Measurements from ENCODE around the gene SLC12A4. TPM values are rescaled to one million over a fixed set of nuclear protein-coding genes. Genes with fewer than 3 reads are reported as not detected.
"Not testable (repeated sequence)": the region's sequence is repeated elsewhere in the genome, so short reads cannot be mapped to it uniquely, and the experiment has no call there.

Gene SLC12A4
- total and polyA plus RNA-seq, 5 experiments from 2014 or later = 3.0 to 36.4 (median 5.6) TPM

GRCh38 chr16:67987460-67988160 lies 19.2 kb upstream of the SLC12A4 start:
- peaks cover 22 to 42% (median 32%) of the 10 kb centered on the region in 4 donors for H3K4me1 Mint-ChIP-seq
- DNase-seq (no peak), ATAC-seq (no peak)
- H3K9me3 Mint-ChIP-seq = no peaks in the 10 kb centered on the region
- H3K27me3 Mint-ChIP-seq = no peaks in the 10 kb centered on the region
- H3K36me3 Mint-ChIP-seq = peaks cover 0 to 10% (median 0%) of the 10 kb centered on the region in 3 donors
- H3K4me3 Mint-ChIP-seq = peak overlapping the region in 1 of 10 donors; percentile 34
- H3K27ac Mint-ChIP-seq = peak overlapping the region; percentile 53 to 94 (median 82)
- POLR2A ChIA-PET = interaction anchor here (0.5 to 2.1 kb wide), 6 partner anchors 12 to 102 kb away, joined by 3 to 7 read pairs (median 3); no protein-coding TSS in a partner anchor

- H3K36me3 Mint-ChIP-seq = peaks cover 0 to 10% (median 0%) of the 10 kb centered on the region in 3 donors
- H3K4me3 Mint-ChIP-seq = no peak overlapping the region
- peak overlapping the region in 3 of 10 donors; percentile 15 to 77 (median 67) for H3K27ac Mint-ChIP-seq
- POLR2A ChIA-PET = interaction anchor here (0.5 to 2.1 kb wide), 7 partner anchors 13 to 480 kb away, joined by 3 to 7 read pairs (median 3); no protein-coding TSS in a partner anchor
- H3K4me1 Mint-ChIP-seq = peaks cover 22 to 37% (median 28%) of the 10 kb centered on the region in 4 donors
- DNase-seq = no peak
- no peaks in the 10 kb centered on the region for H3K27me3 Mint-ChIP-seq
- H3K9me3 Mint-ChIP-seq = no peaks in the 10 kb centered on the region
- ATAC-seq = no peak
Measured at GRCh38 chr16:67986949-67987348, 18.5 kb upstream of the SLC12A4 start.

GRCh38 chr16:67982011-67982696 lies 13.7 kb upstream of the SLC12A4 start:
- POLR2A ChIA-PET = interaction anchor here (0.6 to 2.3 kb wide), 6 partner anchors 10 to 46 kb away, joined by 3 to 9 read pairs (median 4); partner anchors contain the start of gene PSMB10

GRCh38 chr16:67979955-67980678 lies 11.7 kb upstream of the SLC12A4 start, which contains the start of gene DPEP3:
DPEP3 (minus strand) TSS chr16:67980499; CDS start chr16:67980380, 119 bp downstream.
- no peaks in the 10 kb centered on the region for H3K27me3 Mint-ChIP-seq
- H3K27ac Mint-ChIP-seq = peak within 1 kb of the TSS in 1 of 10 donors; percentile 6
- peaks cover 14 to 24% (median 20%) of the 10 kb centered on the region in 4 donors for H3K4me1 Mint-ChIP-seq
- H3K9me3 Mint-ChIP-seq = no peaks in the 10 kb centered on the region
- ATAC-seq (peak in 1 of 2 donors; percentile 28), DNase-seq (peak in 2 of 10 donors; percentile 14 to 23)
- H3K36me3 Mint-ChIP-seq = no peaks in the 10 kb centered on the region
- H3K4me3 Mint-ChIP-seq = no peak within 1 kb of the TSS
- POLR2A ChIA-PET = interaction anchor here (1.2 to 1.4 kb wide), 2 partner anchors 16 to 51 kb away, joined by 3 to 4 read pairs; no protein-coding TSS in a partner anchor

More at GRCh38 chr16:67982011-67982696, 13.7 kb upstream of the SLC12A4 start:
- H3K4me3 Mint-ChIP-seq = no peak overlapping the region
- DNase-seq (no peak), ATAC-seq (no peak)
- peak overlapping the region in 1 of 10 donors; percentile 56 for H3K27ac Mint-ChIP-seq
- no peaks in the 10 kb centered on the region for H3K9me3 Mint-ChIP-seq
- no peaks in the 10 kb centered on the region for H3K27me3 Mint-ChIP-seq
- H3K36me3 Mint-ChIP-seq = no peaks in the 10 kb centered on the region
- H3K4me1 Mint-ChIP-seq = peaks cover 11 to 24% (median 21%) of the 10 kb centered on the region in 4 donors

GRCh38 chr16:67977469-67978227 lies 9.2 kb upstream of the SLC12A4 start:
- POLR2A ChIA-PET = interaction anchor here (0.5 to 1.3 kb wide), 3 partner anchors 9 to 474 kb away, joined by 3 to 4 read pairs (median 4); partner anchors contain the start of gene SLC12A4
- H3K9me3 Mint-ChIP-seq = no peaks in the 10 kb centered on the region
- ATAC-seq = no peak

GRCh38 chr16:67977005-67977404 lies 8.6 kb upstream of the SLC12A4 start:
- Mint-ChIP-seq H3K27me3 (no peaks in the 10 kb centered on the region), H3K27ac (no peak overlapping the region), H3K9me3 (no peaks in the 10 kb centered on the region), H3K4me1 (peaks cover 0 to 7% (median 4%) of the 10 kb centered on the region in 4 donors), H3K4me3 (no peak overlapping the region), H3K36me3 (no peaks in the 10 kb centered on the region)
- POLR2A ChIA-PET = no interaction called here
- ATAC-seq = no peak
- no peak for DNase-seq

More at GRCh38 chr16:67977469-67978227, 9.2 kb upstream of the SLC12A4 start:
- no peak for DNase-seq
- no peak overlapping the region for H3K4me3 Mint-ChIP-seq
- peak overlapping the region in 1 of 10 donors; percentile 7 for H3K27ac Mint-ChIP-seq
- H3K27me3 Mint-ChIP-seq = no peaks in the 10 kb centered on the region
- no peaks in the 10 kb centered on the region for H3K36me3 Mint-ChIP-seq
- H3K4me1 Mint-ChIP-seq = peaks cover under 1 to 6% (median 4%) of the 10 kb centered on the region in 4 donors

GRCh38 chr16:67976205-67976604 lies 7.8 kb upstream of the SLC12A4 start:
- no peaks in the 10 kb centered on the region for H3K9me3 Mint-ChIP-seq
- ATAC-seq = no peak
- POLR2A ChIA-PET = no interaction called here
- no peaks in the 10 kb centered on the region for H3K36me3 Mint-ChIP-seq
- H3K4me3 Mint-ChIP-seq = peak overlapping the region in 1 of 10 donors; percentile 26
- no peak for DNase-seq
- no peaks in the 10 kb centered on the region for H3K27me3 Mint-ChIP-seq
- peaks cover 0 to 7% (median 4%) of the 10 kb centered on the region in 4 donors for H3K4me1 Mint-ChIP-seq
- no peak overlapping the region for H3K27ac Mint-ChIP-seq

- POLR2A ChIA-PET = interaction anchor here (0.6 to 0.9 kb wide), 2 partner anchors 46 to 210 kb away, joined by 3 to 4 read pairs; no protein-coding TSS in a partner anchor
- no peak for ATAC-seq
- H3K27ac Mint-ChIP-seq = peak overlapping the region in 3 of 10 donors; percentile 3 to 40 (median 15)
Measured at GRCh38 chr16:67975321-67976105, 7.1 kb upstream of the SLC12A4 start.

GRCh38 chr16:67972285-67972684 lies 3.8 kb upstream of the SLC12A4 start:
- not testable (repeated sequence) for DNase-seq, H3K4me3 Mint-ChIP-seq, H3K27ac Mint-ChIP-seq, H3K36me3 Mint-ChIP-seq, H3K9me3 Mint-ChIP-seq, H3K27me3 Mint-ChIP-seq, ATAC-seq
- POLR2A ChIA-PET = interaction anchor here (0.7 kb wide), 1 partner anchor 206 kb away, joined by 4 read pairs; no protein-coding TSS in a partner anchor
- H3K4me1 Mint-ChIP-seq = peaks cover 11 to 25% (median 16%) of the 10 kb centered on the region in 4 donors

More at GRCh38 chr16:67975321-67976105, 7.1 kb upstream of the SLC12A4 start:
- no peak overlapping the region for H3K4me3 Mint-ChIP-seq
- H3K9me3 Mint-ChIP-seq = no peaks in the 10 kb centered on the region
- no peaks in the 10 kb centered on the region for H3K36me3 Mint-ChIP-seq
- DNase-seq = no peak
- peaks cover 0 to 7% (median 4%) of the 10 kb centered on the region in 4 donors for H3K4me1 Mint-ChIP-seq
- no peaks in the 10 kb centered on the region for H3K27me3 Mint-ChIP-seq

GRCh38 chr16:67971111-67971510 lies 2.7 kb upstream of the SLC12A4 start:
- DNase-seq = no peak
- no peak for ATAC-seq
- peaks cover 13 to 35% (median 26%) of the 10 kb centered on the region in 4 donors for H3K4me1 Mint-ChIP-seq
- H3K27me3 Mint-ChIP-seq = no peaks in the 10 kb centered on the region
- H3K4me3 Mint-ChIP-seq = peak overlapping the region in 4 of 10 donors; percentile 38 to 75 (median 52)
- no peaks in the 10 kb centered on the region for H3K36me3 Mint-ChIP-seq
- POLR2A ChIA-PET = interaction anchor here (1.5 to 3.2 kb wide), 3 partner anchors 11 to 35 kb away, joined by 3 to 34 read pairs (median 6); partner anchors contain the start of gene PSMB10
- H3K27ac Mint-ChIP-seq = peak overlapping the region in 3 of 10 donors; percentile 24 to 67 (median 31)
- H3K9me3 Mint-ChIP-seq = no peaks in the 10 kb centered on the region
